Upper lobe of left lung (tissue), 4 donors: ENCODE measurements around the gene MAP2K1.

Source experiments
- CTCF ChIP-seq, 6 experiments: fragments of 450-650 bp in 4 of 6; fragments of 200-600 bp in 2 of 6; sonication (generic) in 2 of 6; IDR thresholded peaks; one replicate each; pipeline ENCODE4 v1.5.1; 2016 to 2019; ENCODE audit warnings: antibody characterized with exemption in 6 of 6
- EP300 ChIP-seq, 4 donors: sonication (generic); formaldehyde crosslinking; IDR thresholded peaks; one replicate each; pipeline ENCODE4 v1.5.1; 2017; ENCODE audit warnings: antibody characterized with exemption in 4 of 4, control low read depth in 2 of 4
- POLR2A ChIP-seq, 4 donors: fragments of 450-650 bp; IDR thresholded peaks; one replicate each; pipeline ENCODE4 v1.5.1; 2016 to 2017; ENCODE audit warnings: antibody characterized with exemption in 4 of 4, mild to moderate bottlenecking in 2 of 4
- POLR2AphosphoS5 ChIP-seq, 2 donors: sonication (generic); formaldehyde crosslinking; IDR thresholded peaks; one replicate each; pipeline ENCODE4 v1.5.1; 2017; ENCODE audit warnings: antibody characterized with exemption in 2 of 2

- TF ChIP-seq CTCF (IDR thresholded peaks at IDR 0.05) (no peak), POLR2AphosphoS5 (IDR thresholded peaks at IDR 0.05) (no peak), POLR2A (IDR thresholded peaks at IDR 0.05) (no peak), EP300 (IDR thresholded peaks at IDR 0.05) (no peak)
Measured at GRCh38 chr15:66505430-66505811, 118.7 kb downstream of the MAP2K1 start.
